ENCODE data around the gene AGPAT3. TPM values are rescaled to one million over a fixed set of nuclear protein-coding genes. Genes with fewer than 3 reads are reported as not detected.

Gene AGPAT3
- total and polyA plus RNA-seq, 2 experiments from 2014 or later, result 41.0 to 51.2 TPM

- Histone ChIP-seq H2AFZ (no peak overlapping the region), H3K4me2 (no peak overlapping the region), H3K27me3 (no peaks in the 10 kb centered on the region), H3K4me1 (ENCODE audit: insufficient read depth) (no peaks in the 10 kb centered on the region), H3K9me3 (ENCODE audit: low read depth) (no peaks in the 10 kb centered on the region), H4K20me1 (ENCODE audit: insufficient read depth, poor library complexity, severe bottlenecking) (peaks cover under 1% of the 10 kb centered on the region), H3K27ac (no peak overlapping the region), H3K9me2 (replicated peaks; ENCODE audit: insufficient read depth) (no peaks in the 10 kb centered on the region), H3K4me3 (no peak overlapping the region), H3K36me3 (replicated peaks; ENCODE audit: insufficient read depth, low read depth) (no peaks in the 10 kb centered on the region), H3K79me2 (peaks cover 29% of the 10 kb centered on the region)
- TF ChIP-seq EZH2phosphoT487 (IDR thresholded peaks at IDR 0.05; ENCODE audit: low read depth, severe bottlenecking, unreplicated experiment) (no peak), EZH2 (IDR thresholded peaks at IDR 0.05; ENCODE audit: borderline replicate concordance) (no peak), CTCF (IDR thresholded peaks at IDR 0.05; ENCODE audit: poor library complexity) (no peak)
- 95% methylated on average over 4 of the region's 4 CpGs for WGBS (ENCODE audit: low lambda C conversion rate, missing lambda C conversion rate)
- no peak for DNase-seq (ENCODE audit: low spot score)
Observed at GRCh38 chr21:44035244-44035643, 170.2 kb downstream of the AGPAT3 start.

Small RNA genes within 50 kb of the gene (small RNA-seq; reads per million reads assigned to genes)
- gene RNU6-1150P (not detected), gene RNU6-859P (not detected)

Other genes starting within 250 kb of the AGPAT3 start
- 1.4 and 2.1 TPM in 2 replicates for gene HSF2BP, start 205.7 kb upstream of the AGPAT3 start, total RNA-seq
- gene HSF2BP, start 205.7 kb upstream of the AGPAT3 start, polyA plus RNA-seq, result 1.3 and 3.1 TPM in 2 replicates
- 19.2 and 20.3 TPM in 2 replicates for gene RRP1B, start 205.7 kb upstream of the AGPAT3 start, total RNA-seq
- gene RRP1B, start 205.7 kb upstream of the AGPAT3 start, polyA plus RNA-seq, result 16.5 and 18.6 TPM in 2 replicates
- 80.3 and 103 TPM in 2 replicates for gene PDXK, start 146.1 kb upstream of the AGPAT3 start, total RNA-seq
- gene PDXK, start 146.1 kb upstream of the AGPAT3 start, polyA plus RNA-seq, result 185 and 192 TPM in 2 replicates
- 24.1 and 30.4 TPM in 2 replicates for gene CSTB, start 88.9 kb upstream of the AGPAT3 start, total RNA-seq
- 116 and 120 TPM in 2 replicates for gene CSTB, start 88.9 kb upstream of the AGPAT3 start, polyA plus RNA-seq
- 20.8 and 24.1 TPM in 2 replicates for gene RRP1, start 75.6 kb upstream of the AGPAT3 start, total RNA-seq
- 32.0 and 40.9 TPM in 2 replicates for gene RRP1, start 75.6 kb upstream of the AGPAT3 start, polyA plus RNA-seq
- 16.6 and 17.7 TPM in 2 replicates for gene TRAPPC10, start 147.1 kb downstream of the AGPAT3 start, total RNA-seq
- gene TRAPPC10, start 147.1 kb downstream of the AGPAT3 start, polyA plus RNA-seq, result 12.9 and 13.1 TPM in 2 replicates
- 1.3 and 3.3 TPM in 2 replicates for gene PWP2, start 242.2 kb downstream of the AGPAT3 start, total RNA-seq
- 0.36 and 1.4 TPM in 2 replicates for gene PWP2, start 242.2 kb downstream of the AGPAT3 start, polyA plus RNA-seq

Data from hepatocyte (in vitro differentiated cells).